ENCODE results near the gene SNRPD3. TPM values are rescaled to one million over a fixed set of nuclear protein-coding genes. Genes with fewer than 3 reads are reported as not detected.
"Not testable (repeated sequence)": the region's sequence is repeated elsewhere in the genome, so short reads cannot be mapped to it uniquely, and the experiment has no call there.

SNRPD3 gene
- total RNA-seq, 4 donors from 2014 or later = 107 to 135 (median 115) TPM

DNA sequence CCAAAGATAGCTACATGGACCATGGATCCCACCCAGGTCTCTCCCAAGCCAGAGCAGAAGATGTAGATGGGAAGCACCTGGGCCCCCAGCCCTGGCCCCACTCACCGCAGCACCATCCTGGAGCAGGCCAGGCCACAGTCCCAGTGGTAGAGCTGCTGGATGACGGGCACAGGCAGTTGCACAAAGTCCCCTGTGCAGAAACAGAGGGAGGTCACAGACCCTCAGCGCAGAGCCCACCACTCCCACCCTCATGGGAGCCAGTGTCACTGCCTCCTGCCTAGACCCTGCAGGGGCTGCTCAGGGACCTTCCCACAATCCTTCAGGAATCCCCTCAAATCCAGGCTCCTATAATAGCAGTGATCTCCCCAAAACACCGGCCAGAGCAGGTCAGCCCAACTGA, 7.0 kb upstream of the SNRPD3 start:
- TF ChIP-seq, protein P1, sequence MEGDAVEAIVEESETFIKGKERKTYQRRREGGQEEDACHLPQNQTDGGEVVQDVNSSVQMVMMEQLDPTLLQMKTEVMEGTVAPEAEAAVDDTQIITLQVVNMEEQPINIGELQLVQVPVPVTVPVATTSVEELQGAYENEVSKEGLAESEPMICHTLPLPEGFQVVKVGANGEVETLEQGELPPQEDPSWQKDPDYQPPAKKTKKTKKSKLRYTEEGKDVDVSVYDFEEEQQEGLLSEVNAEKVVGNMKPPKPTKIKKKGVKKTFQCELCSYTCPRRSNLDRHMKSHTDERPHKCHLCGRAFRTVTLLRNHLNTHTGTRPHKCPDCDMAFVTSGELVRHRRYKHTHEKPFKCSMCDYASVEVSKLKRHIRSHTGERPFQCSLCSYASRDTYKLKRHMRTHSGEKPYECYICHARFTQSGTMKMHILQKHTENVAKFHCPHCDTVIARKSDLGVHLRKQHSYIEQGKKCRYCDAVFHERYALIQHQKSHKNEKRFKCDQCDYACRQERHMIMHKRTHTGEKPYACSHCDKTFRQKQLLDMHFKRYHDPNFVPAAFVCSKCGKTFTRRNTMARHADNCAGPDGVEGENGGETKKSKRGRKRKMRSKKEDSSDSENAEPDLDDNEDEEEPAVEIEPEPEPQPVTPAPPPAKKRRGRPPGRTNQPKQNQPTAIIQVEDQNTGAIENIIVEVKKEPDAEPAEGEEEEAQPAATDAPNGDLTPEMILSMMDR (IDR thresholded peaks at IDR 0.05) = no peak
- DNase-seq (ENCODE audit: low spot score) (no peak), ATAC-seq (ENCODE audit: low FRiP score) (no peak)

DNA sequence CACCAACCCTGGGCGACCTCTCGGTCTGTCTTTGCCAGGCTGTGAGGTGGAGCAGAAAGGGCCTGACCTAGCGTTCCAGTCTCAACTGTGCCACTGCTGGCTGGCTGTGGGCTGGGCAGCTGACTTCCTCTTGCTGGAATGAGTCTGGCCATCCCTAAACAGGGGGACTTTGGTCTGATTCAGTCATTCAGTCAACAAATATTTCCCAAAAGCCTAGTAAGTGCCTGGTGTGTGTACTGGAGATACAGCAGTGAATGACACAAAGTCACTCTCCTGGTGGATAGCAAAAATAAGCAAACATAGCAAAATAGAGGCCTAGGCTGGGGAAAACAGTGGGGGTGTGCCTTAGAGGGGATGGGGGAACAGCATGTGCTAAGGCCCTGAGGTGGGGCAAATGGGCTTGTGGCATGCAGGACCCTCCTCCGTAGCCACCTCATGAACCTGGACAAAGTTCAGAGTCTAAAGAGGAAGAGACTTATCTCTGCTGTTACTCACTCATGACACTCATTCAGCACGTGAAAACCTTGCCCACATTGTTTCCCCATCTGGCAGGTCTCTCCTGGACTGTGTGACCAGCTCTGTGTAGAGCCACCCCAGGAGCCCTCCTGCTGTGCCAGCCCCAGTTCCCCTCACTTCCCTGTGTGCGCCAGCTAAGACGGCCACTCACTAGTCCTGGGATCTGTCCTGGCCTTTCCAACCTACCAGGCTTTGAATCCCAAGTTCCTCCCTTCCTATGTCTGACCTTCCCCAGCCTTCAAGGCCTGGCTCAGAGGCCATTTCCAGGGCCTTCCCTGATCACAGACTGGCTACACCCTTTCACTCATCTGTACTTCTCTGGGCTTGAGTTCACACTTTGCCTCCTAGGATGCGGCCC, 5.5 kb upstream of the SNRPD3 start:
- DNase-seq (ENCODE audit: low spot score) = no peak
- ATAC-seq (ENCODE audit: low FRiP score) = no peak
- TF ChIP-seq, protein P1 (IDR thresholded peaks at IDR 0.05) = no peak

DNA sequence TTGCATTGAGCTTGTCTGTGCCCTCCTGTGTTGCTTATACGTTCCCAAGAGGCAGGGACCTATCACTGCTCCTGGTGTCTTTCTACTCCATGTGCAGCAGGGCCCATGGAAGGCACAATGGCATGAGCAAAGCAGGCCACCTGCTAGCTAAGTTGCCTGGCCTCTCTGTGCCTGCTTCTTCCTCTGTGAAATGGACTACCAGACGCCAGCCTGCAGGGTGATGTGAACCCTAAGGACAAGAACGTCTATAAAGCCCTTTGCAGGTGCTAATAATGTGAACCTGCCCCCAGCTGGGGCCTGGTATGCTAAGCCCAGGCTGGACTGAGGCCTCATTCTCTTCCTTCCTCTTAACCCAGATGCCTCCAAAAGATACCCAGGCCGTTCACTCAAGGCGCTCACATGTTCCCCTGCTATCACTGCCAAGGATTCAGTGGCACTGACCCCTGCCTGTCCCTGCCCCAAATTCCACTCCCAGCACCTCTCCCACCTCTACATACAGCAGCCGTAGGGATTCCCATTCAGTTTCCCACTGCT, 4.8 kb upstream of the SNRPD3 start:
- DNase-seq (ENCODE audit: low spot score) (no peak), ATAC-seq (ENCODE audit: low FRiP score) (no peak)
- TF ChIP-seq, protein P1 (IDR thresholded peaks at IDR 0.05) = no peak

DNA sequence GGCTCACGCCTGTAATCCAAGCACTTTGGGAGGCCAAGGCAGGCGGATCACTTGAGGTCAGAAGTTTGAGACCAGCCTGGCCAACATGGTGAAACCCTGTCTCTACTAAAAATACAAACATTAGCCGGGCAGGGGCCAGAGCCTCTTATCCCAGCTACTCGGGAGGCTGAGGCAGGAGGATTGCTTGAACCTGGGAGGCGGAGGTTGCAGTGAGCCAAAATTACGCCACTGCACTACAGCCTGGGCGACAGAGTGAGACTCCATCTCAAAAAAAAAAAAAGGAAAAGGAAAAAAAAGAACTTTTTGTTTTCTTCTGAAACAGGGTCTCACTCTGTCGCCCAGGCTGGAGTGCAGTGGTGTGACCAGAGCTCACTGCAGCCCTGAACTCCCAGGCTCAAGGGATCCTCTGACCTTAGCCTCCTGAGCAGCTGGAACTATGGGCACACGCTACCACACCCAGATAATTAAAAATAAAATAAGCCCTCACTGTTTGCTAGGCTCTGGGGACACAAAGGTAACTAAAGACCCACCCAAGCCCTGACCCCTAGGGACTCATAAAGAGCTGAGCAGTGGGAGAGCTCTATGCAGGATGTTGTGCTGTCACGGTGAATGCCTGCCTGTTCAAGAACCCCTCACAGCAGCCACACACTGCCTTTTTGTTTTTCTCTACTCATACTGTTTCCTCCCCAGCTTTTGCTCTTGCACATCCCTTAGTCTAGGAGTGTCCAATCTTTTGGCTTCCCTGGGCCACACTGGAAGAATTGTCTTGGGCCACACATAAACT, 3.1 kb upstream of the SNRPD3 start:
- ATAC-seq (ENCODE audit: low FRiP score); DNase-seq (ENCODE audit: low spot score): not testable (repeated sequence)

DNA sequence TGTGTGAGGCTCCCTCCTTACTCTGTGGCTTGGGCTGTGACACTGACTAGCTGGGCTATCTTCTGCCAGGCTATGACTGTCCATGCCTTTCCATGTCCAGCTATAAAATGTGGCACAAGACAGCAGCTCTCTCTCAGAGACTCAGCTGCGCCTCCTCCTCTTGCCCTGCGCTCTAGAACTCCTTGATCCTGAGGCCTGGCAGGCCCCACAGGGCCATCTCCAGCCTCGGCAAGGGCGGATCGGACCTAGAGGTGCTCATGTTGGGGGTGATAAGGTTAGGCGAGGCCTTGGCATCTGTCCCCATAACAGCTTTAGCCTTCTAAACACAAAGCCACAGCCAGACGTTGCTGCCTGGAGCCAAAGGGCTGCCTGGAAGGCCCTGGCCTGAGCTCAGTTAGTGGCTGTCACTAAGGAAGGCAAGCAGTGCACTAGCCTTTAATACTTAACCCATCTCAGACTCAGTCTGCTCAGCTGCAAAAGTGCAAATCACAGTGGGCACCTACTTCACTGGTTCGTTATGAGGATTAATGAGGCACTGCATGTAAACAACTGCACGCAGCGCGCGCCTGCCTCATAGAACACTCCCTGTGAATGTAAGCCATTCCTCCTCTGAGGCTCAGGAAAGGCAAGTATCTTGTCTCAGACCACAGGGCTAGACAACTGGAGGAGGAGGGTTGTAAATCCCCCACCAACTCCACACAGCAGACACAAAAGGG, 2.0 kb upstream of the SNRPD3 start:
- DNase-seq (ENCODE audit: low spot score) = no peak
- TF ChIP-seq, protein P1 (IDR thresholded peaks at IDR 0.05) = no peak
- no peak for ATAC-seq (ENCODE audit: low FRiP score)

DNA sequence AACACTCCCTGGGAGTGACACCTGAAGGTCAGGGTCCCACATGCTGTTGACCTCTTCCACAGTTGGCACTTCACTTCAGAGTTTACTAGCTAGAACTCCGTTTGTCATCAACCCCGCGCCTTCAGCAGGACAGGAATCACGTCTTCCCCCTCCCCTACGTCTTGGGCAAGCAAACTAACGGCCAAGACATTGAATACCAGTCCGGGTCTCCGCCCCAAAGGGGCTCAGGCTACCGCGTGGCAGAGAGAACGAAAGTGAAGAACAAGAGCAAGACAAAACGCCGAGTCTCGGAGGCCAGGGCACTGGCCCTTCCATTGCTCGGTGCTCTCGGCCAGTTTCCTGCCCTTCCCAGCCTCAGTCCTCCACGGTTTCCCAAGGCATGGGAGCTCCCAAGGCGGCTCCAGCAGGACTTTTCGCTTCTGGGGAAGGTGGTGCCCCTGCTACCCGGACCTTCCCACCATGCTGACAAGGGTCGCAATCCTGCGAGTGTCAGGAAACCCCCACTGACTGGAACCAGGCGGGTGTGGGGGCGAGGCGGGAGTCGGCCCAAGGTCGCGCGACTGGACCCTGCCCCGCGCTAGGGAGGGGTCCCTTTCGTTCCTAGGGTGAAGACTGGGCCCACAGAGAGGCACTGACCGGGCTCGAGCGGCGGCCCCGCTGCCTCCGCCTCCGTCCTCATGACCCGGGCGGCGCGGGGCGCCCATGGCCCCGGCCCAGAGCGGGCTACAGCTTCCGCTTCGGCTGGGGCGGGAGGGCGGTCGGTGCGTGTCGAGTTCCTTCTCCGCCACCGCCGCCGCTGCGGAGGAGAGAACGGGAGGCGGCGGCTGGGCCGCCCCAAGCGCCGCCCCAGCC, 1.3 kb upstream of the SNRPD3 start, which contains the start of gene GUCD1:
Gene GUCD1 (minus strand): TSS at position 826 of the 852 bp plus-strand sequence. CDS start 147 bp downstream, at position 679.
- ATAC-seq (ENCODE audit: low FRiP score) (peak; percentile 21), DNase-seq (ENCODE audit: low spot score) (no peak)
- TF ChIP-seq, protein P1 (IDR thresholded peaks at IDR 0.05) = no peak

Measured in omental fat pad (tissue), 4 donors.